ENCODE results near the gene ACAA2.

Gene ACAA2

DNA sequence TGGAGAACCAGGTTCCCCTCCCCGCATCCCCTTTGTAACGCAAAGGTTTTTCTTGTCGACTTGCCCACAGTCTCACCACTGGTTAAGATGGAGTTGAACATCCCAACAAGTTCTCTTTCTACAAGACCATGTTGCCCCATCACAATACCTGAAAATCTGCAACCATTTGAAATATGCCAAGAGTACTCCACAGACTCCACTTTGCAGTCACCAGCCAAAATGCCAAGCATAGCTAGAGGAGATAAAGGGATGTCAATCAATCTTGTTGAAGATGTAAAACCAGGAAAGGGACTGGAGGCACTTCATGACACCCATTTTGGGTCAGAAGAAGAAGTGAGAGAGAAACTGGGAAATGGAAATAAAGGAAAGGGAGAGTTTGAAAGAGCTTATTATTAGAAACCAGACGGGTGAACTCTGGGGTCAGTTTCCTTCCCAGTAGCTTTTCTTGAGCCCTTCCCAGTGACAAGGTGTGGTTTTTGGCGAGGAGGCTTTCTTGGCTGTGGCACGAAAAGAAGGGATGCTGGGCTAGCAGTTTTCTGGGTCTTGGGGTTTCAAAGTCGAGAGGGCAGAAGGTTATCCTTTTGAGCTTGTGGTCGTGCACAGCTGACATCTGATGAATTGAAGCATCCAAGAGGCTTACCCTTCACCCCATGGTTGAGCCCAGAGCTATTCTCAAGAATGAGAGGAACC is 79.3 kb downstream of the ACAA2 start:
- DNase-seq: no peak

DNA sequence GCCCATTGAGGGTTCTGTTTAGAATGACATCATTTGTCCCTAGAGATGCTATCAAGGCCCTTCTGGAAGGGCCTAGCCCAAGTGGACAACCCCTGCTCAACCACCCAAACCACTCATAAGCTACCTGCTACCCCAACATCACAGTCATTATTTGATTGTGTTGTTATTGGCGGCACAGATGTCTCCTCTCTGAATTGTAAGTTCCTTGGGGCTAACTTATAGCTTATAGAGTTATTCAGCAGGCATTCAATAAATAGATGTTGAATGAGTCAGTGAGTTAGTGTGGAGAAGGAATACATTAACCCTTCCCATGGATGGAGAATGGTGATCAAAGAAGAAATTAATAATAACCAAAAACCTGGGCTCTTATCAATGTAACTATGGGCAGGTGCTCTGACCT is 80.0 kb downstream of the ACAA2 start:
- no peak for DNase-seq

All from retina (tissue), 1 donor.